ENCODE measurements around the gene MATN3. TPM values are rescaled to one million over a fixed set of nuclear protein-coding genes. Genes with fewer than 3 reads are reported as not detected.

The MATN3 gene
- total RNA-seq, 2 experiments from 2014 or later, result not detected

DNA sequence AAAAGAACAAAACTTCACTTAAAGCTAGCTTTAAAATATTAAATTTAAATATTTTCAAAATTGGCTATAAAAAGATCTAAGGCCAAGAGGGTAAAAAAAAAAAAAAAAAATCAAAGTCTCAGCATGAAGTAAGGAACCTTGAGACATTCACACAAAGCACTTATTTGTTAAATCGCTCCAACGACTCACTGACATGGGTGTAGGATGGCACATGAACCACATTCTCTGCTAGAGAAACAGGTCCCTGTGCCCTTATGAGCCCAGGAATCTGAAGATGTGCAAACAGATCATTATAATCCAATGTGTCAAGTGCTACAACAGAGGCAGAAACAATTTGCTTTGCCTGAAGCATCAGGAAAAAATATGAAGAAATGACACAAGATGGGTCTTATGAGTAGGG lies 25.2 kb upstream of the MATN3 start:
- no peak overlapping the region for H3K4me3 ChIP-seq (ENCODE audit: low read length)
- no peak overlapping the region for H3K27ac ChIP-seq (ENCODE audit: low read depth in 1 of 2, low read length in 2 of 2)
- no peaks in the 10 kb centered on the region for H3K4me1 ChIP-seq (ENCODE audit: insufficient read depth, low read length)
- no peak overlapping the region for H3K4me3 Mint-ChIP-seq
- H3K27ac Mint-ChIP-seq, result no peak overlapping the region
- H3K9me3 Mint-ChIP-seq, result no peaks in the 10 kb centered on the region
- H3K4me1 Mint-ChIP-seq (ENCODE audit: low read depth), result peaks cover 5% of the 10 kb centered on the region
- no peak for DNase-seq
- ChIA-PET CTCF (interaction anchor here (0.7 kb wide), 1 partner anchor 55 kb away, joined by 3 read pairs; no protein-coding TSS in a partner anchor), POLR2A (no interaction called here)
- TF ChIP-seq, protein P1, sequence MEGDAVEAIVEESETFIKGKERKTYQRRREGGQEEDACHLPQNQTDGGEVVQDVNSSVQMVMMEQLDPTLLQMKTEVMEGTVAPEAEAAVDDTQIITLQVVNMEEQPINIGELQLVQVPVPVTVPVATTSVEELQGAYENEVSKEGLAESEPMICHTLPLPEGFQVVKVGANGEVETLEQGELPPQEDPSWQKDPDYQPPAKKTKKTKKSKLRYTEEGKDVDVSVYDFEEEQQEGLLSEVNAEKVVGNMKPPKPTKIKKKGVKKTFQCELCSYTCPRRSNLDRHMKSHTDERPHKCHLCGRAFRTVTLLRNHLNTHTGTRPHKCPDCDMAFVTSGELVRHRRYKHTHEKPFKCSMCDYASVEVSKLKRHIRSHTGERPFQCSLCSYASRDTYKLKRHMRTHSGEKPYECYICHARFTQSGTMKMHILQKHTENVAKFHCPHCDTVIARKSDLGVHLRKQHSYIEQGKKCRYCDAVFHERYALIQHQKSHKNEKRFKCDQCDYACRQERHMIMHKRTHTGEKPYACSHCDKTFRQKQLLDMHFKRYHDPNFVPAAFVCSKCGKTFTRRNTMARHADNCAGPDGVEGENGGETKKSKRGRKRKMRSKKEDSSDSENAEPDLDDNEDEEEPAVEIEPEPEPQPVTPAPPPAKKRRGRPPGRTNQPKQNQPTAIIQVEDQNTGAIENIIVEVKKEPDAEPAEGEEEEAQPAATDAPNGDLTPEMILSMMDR (IDR thresholded peaks at IDR 0.05), result no peak
- no peaks in the 10 kb centered on the region for H3K9me3 ChIP-seq (ENCODE audit: control insufficient read depth in 1 of 2, insufficient read depth in 1 of 2, low read length in 2 of 2)
- no peaks in the 10 kb centered on the region for H3K27me3 ChIP-seq (ENCODE audit: control insufficient read depth in 1 of 2, insufficient read depth in 2 of 2, low read length in 2 of 2)
- ATAC-seq (ENCODE audit: poor library complexity), result no peak
- H3K36me3 ChIP-seq (ENCODE audit: insufficient read depth, low read length), result peaks cover 86% of the 10 kb centered on the region
- intact Hi-C loops (cut with DNase I, micrococcal nuclease), result no loop called here
- no peaks in the 10 kb centered on the region for H3K27me3 Mint-ChIP-seq
- H3K36me3 Mint-ChIP-seq (ENCODE audit: low read depth), result peaks cover 90% of the 10 kb centered on the region

DNA sequence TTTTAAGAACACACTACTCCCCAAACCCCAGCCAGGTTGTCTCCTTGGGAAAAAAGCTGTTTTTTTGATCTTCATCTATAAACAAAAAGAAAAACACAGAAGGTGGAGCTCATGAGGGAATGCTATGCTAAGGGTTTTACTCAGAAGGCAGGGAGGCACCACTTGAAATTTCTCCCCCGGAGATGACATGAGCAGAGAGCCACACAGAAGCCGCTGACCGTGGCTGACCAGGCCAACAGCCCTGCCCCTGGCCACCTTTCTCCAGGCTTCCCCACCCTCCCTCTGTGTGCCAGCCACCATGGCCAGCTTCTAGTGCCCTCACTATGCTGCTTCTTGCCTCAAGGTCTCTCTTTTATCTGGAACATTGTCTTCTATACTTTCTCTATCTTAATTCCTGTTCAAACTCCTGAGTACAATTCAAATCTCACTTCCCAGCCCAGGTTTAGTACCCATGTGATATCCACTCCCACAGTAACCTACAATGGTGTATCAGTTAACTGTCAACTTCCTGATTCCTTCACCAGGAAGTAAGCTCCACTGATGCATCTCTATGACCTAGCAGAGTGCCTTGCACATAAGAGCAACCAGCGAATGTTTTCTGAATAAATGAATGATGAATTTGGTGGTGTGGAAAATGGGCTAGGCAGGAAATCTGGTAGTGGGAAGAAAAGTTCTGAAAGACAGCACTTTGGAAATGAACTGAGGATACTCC lies 23.6 kb upstream of the MATN3 start:
- Mint-ChIP-seq H3K36me3 (ENCODE audit: low read depth) (peaks cover 97% of the 10 kb centered on the region), H3K9me3 (no peaks in the 10 kb centered on the region), H3K4me3 (no peak overlapping the region), H3K4me1 (ENCODE audit: low read depth) (peaks cover 5% of the 10 kb centered on the region), H3K27ac (no peak overlapping the region), H3K27me3 (no peaks in the 10 kb centered on the region)
- Histone ChIP-seq H3K27me3 (ENCODE audit: control insufficient read depth in 1 of 2, insufficient read depth in 2 of 2, low read length in 2 of 2) (no peaks in the 10 kb centered on the region), H3K27ac (ENCODE audit: low read depth in 1 of 2, low read length in 2 of 2) (no peak overlapping the region), H3K4me3 (ENCODE audit: low read length) (no peak overlapping the region), H3K4me1 (ENCODE audit: insufficient read depth, low read length) (no peaks in the 10 kb centered on the region), H3K9me3 (ENCODE audit: control insufficient read depth in 1 of 2, insufficient read depth in 1 of 2, low read length in 2 of 2) (no peaks in the 10 kb centered on the region), H3K36me3 (ENCODE audit: insufficient read depth, low read length) (peaks cover 91% of the 10 kb centered on the region)
- ATAC-seq (ENCODE audit: poor library complexity) (no peak), DNase-seq (no peak)
- intact Hi-C loops (cut with DNase I, micrococcal nuclease), result no loop called here
- TF ChIP-seq, protein P1 (IDR thresholded peaks at IDR 0.05), result no peak
- ChIA-PET POLR2A (no interaction called here), CTCF (interaction anchor here (1.8 kb wide), 1 partner anchor 21 kb away, joined by 5 read pairs; no protein-coding TSS in a partner anchor)

DNA sequence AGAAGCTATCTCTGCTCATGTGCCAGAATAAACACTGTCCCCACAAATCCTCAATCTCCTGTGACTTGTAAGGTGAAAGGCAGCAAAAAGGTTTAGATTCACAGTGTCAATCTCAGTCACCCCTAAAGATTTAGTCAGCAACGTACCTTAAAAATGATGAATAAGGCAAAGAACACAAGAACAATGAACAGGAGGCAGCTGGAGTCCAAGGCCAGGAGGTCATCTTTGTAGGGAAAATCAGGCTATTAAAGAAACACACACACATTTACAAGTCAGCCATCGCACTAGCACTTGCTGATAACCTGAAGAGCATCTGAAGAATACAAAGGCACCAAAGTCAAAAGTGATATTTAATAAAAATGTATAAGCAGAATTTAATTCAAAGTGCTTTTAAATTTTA lies 22.4 kb upstream of the MATN3 start:
- peaks cover 85% of the 10 kb centered on the region for H3K36me3 ChIP-seq (ENCODE audit: insufficient read depth, low read length)

More for the DNA sequence above, 22.4 kb upstream of the MATN3 start:
- intact Hi-C loops (cut with DNase I, micrococcal nuclease), result no loop called here
- Histone ChIP-seq H3K27ac (ENCODE audit: low read depth in 1 of 2, low read length in 2 of 2) (no peak overlapping the region), H3K4me1 (ENCODE audit: insufficient read depth, low read length) (no peaks in the 10 kb centered on the region), H3K27me3 (ENCODE audit: control insufficient read depth in 1 of 2, insufficient read depth in 2 of 2, low read length in 2 of 2) (no peaks in the 10 kb centered on the region), H3K9me3 (ENCODE audit: control insufficient read depth in 1 of 2, insufficient read depth in 1 of 2, low read length in 2 of 2) (no peaks in the 10 kb centered on the region), H3K4me3 (ENCODE audit: low read length) (no peak overlapping the region)
- POLR2A ChIA-PET, result no interaction called here
- CTCF ChIA-PET, result interaction anchor here (1.8 kb wide), 1 partner anchor 19 kb away, joined by 5 read pairs; no protein-coding TSS in a partner anchor
- Mint-ChIP-seq H3K4me3 (no peak overlapping the region), H3K9me3 (no peaks in the 10 kb centered on the region), H3K27ac (no peak overlapping the region), H3K27me3 (no peaks in the 10 kb centered on the region), H3K36me3 (ENCODE audit: low read depth) (peaks cover 97% of the 10 kb centered on the region), H3K4me1 (ENCODE audit: low read depth) (no peaks in the 10 kb centered on the region)
- ATAC-seq (ENCODE audit: poor library complexity) (no peak), DNase-seq (no peak)
- TF ChIP-seq, protein P1 (IDR thresholded peaks at IDR 0.05), result no peak
